GM12801 (cell line): Measurements from ENCODE around the gene ZNF726.

Experiments
- CTCF ChIP-seq: IDR thresholded peaks from one replicate; pipeline ENCODE4 v1.5.1; 2011; ENCODE audit warnings: control low read depth; ENCODE audit not compliant: insufficient read length; ENCODE audit errors: extremely low read depth

ZNF726 gene

DNA sequence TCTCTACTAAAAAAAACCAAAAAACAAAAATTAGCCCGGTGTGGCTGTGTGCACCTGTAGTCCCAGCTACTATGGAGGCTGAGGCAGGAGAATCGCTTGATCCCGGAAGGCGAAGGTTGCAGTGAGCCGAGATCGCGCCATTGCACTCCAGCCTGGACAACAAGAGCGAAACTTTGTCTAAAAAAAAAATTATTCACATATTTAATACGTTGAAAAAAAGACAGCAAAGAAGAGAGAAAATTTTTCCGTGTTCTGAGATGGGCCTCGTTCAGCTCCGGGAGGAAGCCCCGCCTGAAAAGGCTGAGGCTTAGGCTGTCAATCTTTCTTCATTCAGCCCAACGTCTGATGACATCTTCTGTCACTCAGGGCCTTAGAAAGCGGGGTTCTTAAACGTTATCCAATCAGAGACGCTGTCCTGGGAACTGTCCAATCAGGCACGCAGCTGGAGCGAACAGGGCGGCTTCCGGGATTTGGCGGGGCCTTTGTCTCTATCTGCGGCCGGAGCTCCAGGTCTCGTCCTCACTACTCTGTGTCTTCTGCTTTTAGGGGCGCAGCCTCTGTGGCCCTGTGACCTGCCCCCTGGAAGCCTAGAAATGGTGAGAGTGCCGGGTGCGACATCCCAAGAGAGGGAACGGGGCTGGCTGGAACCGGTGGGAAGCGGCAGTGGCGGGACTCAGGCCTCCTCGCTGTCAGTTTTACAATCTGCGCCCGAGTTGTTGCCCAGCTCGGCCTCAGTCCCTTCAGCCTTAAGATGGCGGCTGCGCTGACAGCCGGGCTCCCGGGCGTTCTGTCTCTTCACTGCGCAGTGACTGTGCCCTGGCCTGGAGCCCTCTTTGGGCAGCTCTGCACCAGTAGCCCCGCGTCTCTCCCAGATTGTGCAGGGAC lies at the start of gene ZNF726:
Gene ZNF726, plus strand, starts transcription at position 485 of the 885 bp plus-strand sequence. Its CDS starts 109 bp downstream, at position 594.
- TF ChIP-seq CTCF, result no peak

- TF ChIP-seq CTCF, result no peak
These were observed 46.8 kb upstream of the ZNF726 start for GRCh38 chr19:23867895-23868294.

GRCh38 chr19:23868630-23869029 lies 46.1 kb upstream of the ZNF726 start:
- no peak for TF ChIP-seq CTCF

- no peak for TF ChIP-seq CTCF
These were observed 42.3 kb upstream of the ZNF726 start for GRCh38 chr19:23872282-23872919.

DNA sequence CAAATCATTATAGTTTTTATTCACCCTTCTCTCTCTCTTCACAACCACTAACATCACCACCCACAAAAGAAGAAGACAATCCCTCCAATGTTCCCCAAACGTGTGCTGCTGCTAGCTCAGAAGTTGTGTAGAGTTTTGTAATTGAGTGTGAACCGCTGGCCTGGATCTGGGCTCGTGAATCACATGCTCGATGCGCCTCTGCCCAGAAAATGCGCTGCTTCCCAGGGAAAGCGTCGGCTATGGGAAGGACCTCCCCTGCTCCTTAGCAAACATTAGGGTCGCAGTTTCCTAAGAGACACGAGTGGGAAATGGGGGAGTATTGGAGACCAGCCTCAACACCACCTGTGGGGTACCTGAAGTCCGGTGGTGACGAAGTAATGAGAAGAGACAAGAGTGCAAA lies 38.4 kb upstream of the ZNF726 start:
- no peak for TF ChIP-seq CTCF

- TF ChIP-seq CTCF, result no peak
These were observed 32.2 kb upstream of the ZNF726 start for GRCh38 chr19:23882493-23882892.

DNA sequence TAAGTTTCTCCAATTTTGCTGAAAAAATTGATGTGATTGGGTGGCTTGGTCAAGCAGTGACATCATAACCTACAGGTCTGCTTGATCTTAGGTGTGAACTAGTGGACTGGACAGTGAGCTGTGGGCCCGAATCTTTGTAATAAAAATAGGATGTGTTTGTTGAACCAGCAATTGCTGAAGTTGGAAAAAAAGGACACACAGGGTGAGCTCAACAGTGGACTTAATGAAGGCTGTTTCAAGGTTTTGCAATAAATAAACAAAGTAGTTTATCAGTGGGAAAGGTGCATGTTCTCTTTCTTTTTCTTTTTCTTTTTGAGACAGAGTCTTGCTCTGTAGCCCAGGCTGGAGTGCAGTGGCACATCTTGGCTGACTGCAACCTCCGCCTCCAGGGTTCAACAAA lies 30.3 kb upstream of the ZNF726 start:
- TF ChIP-seq CTCF, result no peak
